ENCODE data around the gene RPF1.
"Not testable (repeated sequence)": the region's sequence is repeated elsewhere in the genome, so short reads cannot be mapped to it uniquely, and the experiment has no call there.

The RPF1 gene

GRCh38 chr1:84481317-84481716 is 2.3 kb downstream of the RPF1 start:
- no peak for DNase-seq
- in situ Hi-C loops (cut with HindIII; ENCODE audit: low pct_ligation_motif_present, low pct_unique_long_range_greater_than_20kb, low sequenced_read_pairs), result no loop called here

DNA sequence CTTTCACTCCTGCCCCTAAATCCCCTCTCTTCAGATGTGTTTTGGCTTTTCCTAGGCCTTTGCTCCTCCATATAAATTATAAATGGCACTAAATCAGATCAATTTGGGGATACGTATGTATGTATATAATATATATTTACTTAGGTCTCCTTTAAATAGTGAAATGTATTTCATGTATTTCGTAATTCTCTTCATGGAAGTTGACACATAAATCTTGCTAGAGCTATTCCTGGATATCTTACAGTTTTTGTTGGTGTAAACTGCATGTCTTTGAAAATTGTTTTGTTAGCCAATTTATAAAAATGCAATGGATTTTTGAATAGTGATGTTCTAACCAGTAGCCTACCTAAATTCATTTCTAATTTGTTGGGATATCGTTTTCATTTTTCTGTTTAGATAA is 9.0 kb downstream of the RPF1 start:
- in situ Hi-C loops (cut with HindIII; ENCODE audit: low pct_ligation_motif_present, low pct_unique_long_range_greater_than_20kb, low sequenced_read_pairs), result no loop called here
- DNase-seq, result no peak

DNA sequence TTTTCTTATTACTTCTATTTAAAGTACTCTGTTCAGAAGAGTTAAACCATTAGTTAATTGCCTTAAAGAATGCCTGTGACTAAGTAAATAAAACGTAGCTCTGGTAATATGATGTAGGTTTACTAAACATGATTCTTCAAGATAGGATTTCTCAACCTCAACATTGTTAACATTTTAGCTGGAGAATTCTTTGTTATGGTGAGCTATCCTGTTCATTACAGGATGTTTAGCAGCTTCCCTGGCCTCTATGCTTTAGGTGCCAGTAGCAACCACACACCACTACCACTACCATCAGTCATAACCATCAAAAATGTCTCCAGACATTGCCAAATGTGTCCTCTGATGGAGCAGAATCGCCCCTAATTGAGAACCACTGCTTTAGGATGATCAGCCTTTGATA is 10.7 kb downstream of the RPF1 start:
- DNase-seq, result no peak
- in situ Hi-C loops (cut with HindIII; ENCODE audit: low pct_ligation_motif_present, low pct_unique_long_range_greater_than_20kb, low sequenced_read_pairs), result no loop called here

DNA sequence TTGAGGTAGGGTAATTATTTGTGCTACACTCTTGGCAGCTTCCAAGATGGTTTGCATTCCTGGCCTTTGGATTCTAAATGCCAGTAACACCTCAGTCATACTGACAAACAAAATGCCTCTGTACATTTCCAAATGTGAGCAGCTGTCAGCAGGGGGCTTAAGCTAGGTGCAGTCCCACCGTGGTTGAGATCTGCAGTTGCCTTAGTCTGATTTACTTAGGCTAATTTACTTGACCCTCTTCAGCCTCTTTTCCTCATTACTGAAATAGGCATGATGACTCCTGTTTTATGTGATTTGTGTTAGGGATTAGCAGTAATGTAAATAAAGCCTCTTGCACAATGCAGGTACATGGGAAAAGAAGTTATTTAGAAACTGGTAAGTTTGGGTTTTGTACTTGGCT is 13.7 kb downstream of the RPF1 start:
- in situ Hi-C loops (cut with HindIII; ENCODE audit: low pct_ligation_motif_present, low pct_unique_long_range_greater_than_20kb, low sequenced_read_pairs), result no loop called here
- no peak for DNase-seq

- no peak for DNase-seq
- in situ Hi-C loops (cut with HindIII; ENCODE audit: low pct_ligation_motif_present, low pct_unique_long_range_greater_than_20kb, low sequenced_read_pairs), result no loop called here
Measured at GRCh38 chr1:84493747-84494146, 14.7 kb downstream of the RPF1 start.

DNA sequence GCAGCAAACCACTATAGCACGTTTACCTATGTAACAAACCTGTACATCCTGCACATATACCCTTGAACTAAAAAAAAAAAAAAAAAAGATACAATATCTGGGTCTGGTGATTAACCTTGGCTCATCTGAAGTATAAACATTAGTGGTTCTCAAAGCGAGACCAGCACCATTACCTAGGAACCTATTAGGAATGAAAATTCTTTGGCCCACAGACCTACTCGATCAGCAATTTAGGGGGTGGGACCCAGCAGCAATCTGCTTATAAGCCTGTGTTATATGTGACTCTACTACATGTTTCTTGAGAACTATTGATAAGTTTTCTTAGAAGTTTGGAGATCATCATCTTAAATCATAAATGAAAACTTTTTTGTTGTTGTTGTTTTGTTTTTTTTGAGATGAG is 17.4 kb downstream of the RPF1 start:
- in situ Hi-C loops (cut with HindIII; ENCODE audit: low pct_ligation_motif_present, low pct_unique_long_range_greater_than_20kb, low sequenced_read_pairs), result no loop called here
- DNase-seq, result no peak

DNA sequence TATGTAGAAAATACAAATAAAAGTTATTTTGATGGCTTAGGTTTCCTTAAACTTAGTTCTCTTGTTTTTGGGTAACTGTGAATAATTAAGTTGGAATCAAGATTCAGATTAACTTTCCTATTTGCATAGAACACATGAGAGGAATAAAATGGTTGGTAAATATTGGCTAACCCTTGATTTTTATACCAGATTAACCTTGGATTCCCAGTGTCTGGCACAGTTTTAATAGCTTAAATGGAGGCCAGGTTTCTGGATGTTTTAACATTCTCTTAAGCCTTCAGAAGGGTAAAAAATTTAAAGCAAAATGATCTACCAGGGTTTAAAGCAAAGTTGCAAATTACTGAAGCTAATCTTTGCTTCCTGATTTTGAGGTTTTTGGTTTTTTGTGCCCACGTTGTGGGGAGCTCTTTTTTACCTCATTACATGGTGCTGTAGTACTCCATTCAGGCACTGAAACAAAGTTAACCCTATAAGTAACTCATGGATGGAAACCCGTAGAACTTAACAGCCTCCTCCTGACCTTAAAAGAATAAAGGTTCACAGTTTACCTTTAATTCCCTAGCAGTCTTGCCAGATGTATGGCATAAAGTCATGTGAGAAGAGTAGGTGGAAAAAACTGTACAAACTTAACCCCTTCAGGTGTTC is 18.7 kb downstream of the RPF1 start:
- DNase-seq, result no peak
- in situ Hi-C loops (cut with HindIII; ENCODE audit: low pct_ligation_motif_present, low pct_unique_long_range_greater_than_20kb, low sequenced_read_pairs), result no loop called here

- no peak for DNase-seq
- in situ Hi-C loops (cut with HindIII; ENCODE audit: low pct_ligation_motif_present, low pct_unique_long_range_greater_than_20kb, low sequenced_read_pairs), result no loop called here
Measured at GRCh38 chr1:84502927-84503326, 23.9 kb downstream of the RPF1 start.

- in situ Hi-C loops (cut with HindIII; ENCODE audit: low pct_ligation_motif_present, low pct_unique_long_range_greater_than_20kb, low sequenced_read_pairs), result no loop called here
- peak; percentile 37 for DNase-seq
Measured at GRCh38 chr1:84504580-84505492, 25.8 kb downstream of the RPF1 start.

GRCh38 chr1:84505493-84506001 is 26.5 kb downstream of the RPF1 start:
- DNase-seq, result peak; percentile 61

GRCh38 chr1:84506002-84506728 is 27.1 kb downstream of the RPF1 start, which contains the start of the genes GNG5 and SPATA1:
TSS of gene GNG5 (minus strand) at chr1:84506581. CDS start at chr1:84506091, 490 bp downstream.
TSS of gene SPATA1 (plus strand) at chr1:84506386. CDS start at chr1:84516360, 9,974 bp downstream.
- in situ Hi-C loops (cut with HindIII; ENCODE audit: low pct_ligation_motif_present, low pct_unique_long_range_greater_than_20kb, low sequenced_read_pairs), result no loop called here
- peak; percentile 94 for DNase-seq

More at GRCh38 chr1:84505493-84506001, 26.5 kb downstream of the RPF1 start:
- in situ Hi-C loops (cut with HindIII; ENCODE audit: low pct_ligation_motif_present, low pct_unique_long_range_greater_than_20kb, low sequenced_read_pairs), result no loop called here

DNA sequence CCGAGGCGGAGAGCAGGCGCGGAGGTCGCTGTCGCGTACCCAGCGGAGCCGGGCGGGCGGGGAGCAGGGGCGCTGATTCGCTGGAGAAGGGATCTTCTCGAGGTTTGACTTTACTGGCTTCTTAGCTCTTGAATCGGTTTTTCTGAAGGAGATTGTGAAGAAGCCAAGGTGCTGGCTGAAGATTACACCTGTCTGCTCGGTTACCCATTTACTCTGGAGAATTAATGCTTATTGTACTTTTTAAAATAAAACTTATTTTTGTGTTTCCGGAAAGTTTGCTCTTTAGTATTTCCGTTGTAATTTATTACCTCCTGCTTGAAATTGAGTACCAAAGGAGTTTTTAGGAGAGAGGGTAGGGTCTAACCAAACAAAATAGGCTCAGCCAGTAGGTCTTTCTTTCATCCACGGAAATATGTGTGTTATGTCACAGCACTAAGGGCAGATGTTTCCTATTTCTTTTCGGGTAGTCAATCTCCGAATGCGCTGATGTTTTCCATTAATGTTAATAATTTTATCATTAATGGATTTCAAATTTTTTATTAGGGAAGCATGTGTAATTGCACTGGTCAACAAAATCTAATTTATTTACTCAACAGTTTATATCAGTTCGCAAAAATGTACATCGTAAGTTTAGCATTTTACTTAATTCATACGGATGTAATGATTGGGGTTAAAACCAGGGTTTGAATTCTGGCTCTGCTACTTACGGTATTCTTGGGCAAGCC is 27.8 kb downstream of the RPF1 start:
- in situ Hi-C loops (cut with HindIII; ENCODE audit: low pct_ligation_motif_present, low pct_unique_long_range_greater_than_20kb, low sequenced_read_pairs), result no loop called here
- no peak for DNase-seq

DNA sequence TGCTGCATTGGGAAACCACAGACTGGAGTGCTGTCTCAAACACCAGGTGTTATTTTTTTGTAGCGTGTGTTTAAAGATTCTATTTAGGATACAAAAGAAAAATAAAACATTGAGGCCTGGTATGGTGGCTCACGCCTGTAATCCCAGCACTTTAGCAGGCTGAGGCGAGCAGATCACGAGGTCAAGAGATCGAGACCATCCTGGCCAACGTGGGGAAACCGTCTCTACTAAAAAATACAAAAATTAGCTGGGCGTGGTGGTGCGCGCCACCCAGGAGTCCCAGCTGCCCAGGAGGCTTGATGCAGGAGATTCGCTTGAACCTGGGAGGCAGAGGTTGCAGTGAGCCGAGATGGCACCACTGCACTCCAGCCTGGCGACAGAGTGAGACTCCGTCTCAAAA is 28.8 kb downstream of the RPF1 start:
- DNase-seq; in situ Hi-C loops (cut with HindIII; ENCODE audit: low pct_ligation_motif_present, low pct_unique_long_range_greater_than_20kb, low sequenced_read_pairs): not testable (repeated sequence)

- in situ Hi-C loops (cut with HindIII; ENCODE audit: low pct_ligation_motif_present, low pct_unique_long_range_greater_than_20kb, low sequenced_read_pairs), result no loop called here
- DNase-seq, result no peak
Measured at GRCh38 chr1:84508510-84508909, 29.4 kb downstream of the RPF1 start.

DNA sequence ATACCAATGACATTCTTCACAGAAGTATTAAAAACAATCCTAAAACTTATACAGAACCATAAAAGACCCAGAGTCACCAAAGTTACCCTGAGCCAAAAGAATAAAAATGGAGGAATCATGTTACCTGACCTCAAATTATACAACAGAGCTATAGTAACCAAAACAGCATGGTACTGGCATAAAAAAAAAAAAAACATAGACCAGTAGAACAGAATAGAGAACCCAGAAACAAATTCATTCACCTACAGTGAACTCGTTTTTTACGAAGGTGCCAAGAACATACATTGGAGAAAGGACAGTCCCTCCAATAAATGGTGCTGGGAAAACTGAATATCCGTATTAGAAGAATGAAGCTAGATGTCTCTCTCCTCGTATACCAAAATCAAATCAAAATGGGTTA is 30.0 kb downstream of the RPF1 start:
- DNase-seq, result no peak
- in situ Hi-C loops (cut with HindIII; ENCODE audit: low pct_ligation_motif_present, low pct_unique_long_range_greater_than_20kb, low sequenced_read_pairs), result no loop called here

GRCh38 chr1:84510165-84510564 is 31.1 kb downstream of the RPF1 start:
- DNase-seq, result no peak
- in situ Hi-C loops (cut with HindIII; ENCODE audit: low pct_ligation_motif_present, low pct_unique_long_range_greater_than_20kb, low sequenced_read_pairs), result no loop called here

GRCh38 chr1:84510668-84511067 is 31.6 kb downstream of the RPF1 start:
- DNase-seq, result no peak

GRCh38 chr1:84524590-84524989 is 45.5 kb downstream of the RPF1 start:
- in situ Hi-C loops (cut with HindIII; ENCODE audit: low pct_ligation_motif_present, low pct_unique_long_range_greater_than_20kb, low sequenced_read_pairs), result no loop called here
- DNase-seq, result no peak

More at GRCh38 chr1:84510668-84511067, 31.6 kb downstream of the RPF1 start:
- in situ Hi-C loops (cut with HindIII; ENCODE audit: low pct_ligation_motif_present, low pct_unique_long_range_greater_than_20kb, low sequenced_read_pairs), result no loop called here
